ENCODE measurements around the gene ECHDC1. TPM values are rescaled to one million over a fixed set of nuclear protein-coding genes. Genes with fewer than 3 reads are reported as not detected.
"Not testable (repeated sequence)": the region's sequence is repeated elsewhere in the genome, so short reads cannot be mapped to it uniquely, and the experiment has no call there.

ECHDC1 gene
- total RNA-seq, 1 experiment from 2014 or later, result 60.0 TPM

- H3K9me3 Mint-ChIP-seq, result peaks cover 5% of the 10 kb centered on the region
- peaks cover 48% of the 10 kb centered on the region for H3K4me1 Mint-ChIP-seq
- ChIA-PET POLR2A (no interaction called here), CTCF (interaction anchor here (0.7 kb wide), 1 partner anchor 82 kb away, joined by 4 read pairs; no protein-coding TSS in a partner anchor)
- no peaks in the 10 kb centered on the region for H3K27me3 Mint-ChIP-seq (ENCODE audit: low read depth)
- TF ChIP-seq ZNF423 (CRISPR knock-in tag; IDR thresholded peaks at IDR 0.05), result no peak
- peak; percentile 19; the same call in 1 of the 2 replicates for TF ChIP-seq GABPB1 (CRISPR knock-in tag; IDR thresholded peaks at IDR 0.05)
- DNase-seq (ENCODE audit: low spot score) (no peak), ATAC-seq (no peak)
- peaks cover 4% of the 10 kb centered on the region; the same call in 1 of the 2 replicates for H3K36me3 Mint-ChIP-seq
- no peak overlapping the region; the same call in 1 of the 2 replicates for H3K27ac Mint-ChIP-seq
- H3K4me3 Mint-ChIP-seq, result no peak overlapping the region
These were observed 4.5 kb downstream of the ECHDC1 start for GRCh38 chr6:127338936-127339335.

GRCh38 chr6:127332383-127332961, 10.9 kb downstream of the ECHDC1 start:
- ATAC-seq (peak; percentile 88), DNase-seq (ENCODE audit: low spot score) (no peak)
- CTCF ChIA-PET, result interaction anchor here (0.9 kb wide), 1 partner anchor 135 kb away, joined by 3 read pairs; no protein-coding TSS in a partner anchor
- H3K9me3 Mint-ChIP-seq, result peaks cover 8% of the 10 kb centered on the region
- peaks cover 61% of the 10 kb centered on the region for H3K4me1 Mint-ChIP-seq
- peaks cover 19% of the 10 kb centered on the region for H3K36me3 Mint-ChIP-seq
- H3K27ac Mint-ChIP-seq, result peak overlapping the region; percentile 92
- no peaks in the 10 kb centered on the region for H3K27me3 Mint-ChIP-seq (ENCODE audit: low read depth)
- POLR2A ChIA-PET, result no interaction called here
- TF ChIP-seq ZNF263 (CRISPR knock-in tag; IDR thresholded peaks at IDR 0.05; ENCODE audit: low read depth) (no peak), ZNF512 (CRISPR knock-in tag; IDR thresholded peaks at IDR 0.05; ENCODE audit: borderline replicate concordance) (no peak), TEAD1 (CRISPR knock-in tag; IDR thresholded peaks at IDR 0.05) (0 out of 2 replicates have a peak, but pooled peaks have one; percentile 34), NFE2L1 (CRISPR knock-in tag; IDR thresholded peaks at IDR 0.05) (peak; percentile 84), CREB1 (CRISPR knock-in tag; IDR thresholded peaks at IDR 0.05) (no peak), FOXK1 (CRISPR knock-in tag; IDR thresholded peaks at IDR 0.05) (no peak), E2F5 (CRISPR knock-in tag; IDR thresholded peaks at IDR 0.05) (no peak), AFF4 (CRISPR knock-in tag; IDR thresholded peaks at IDR 0.05; ENCODE audit: borderline replicate concordance) (no peak), CBFB (CRISPR knock-in tag; IDR thresholded peaks at IDR 0.05; ENCODE audit: low read depth) (no peak)
- no peak overlapping the region for H3K4me3 Mint-ChIP-seq

- H3K27ac Mint-ChIP-seq, result peak overlapping the region; percentile 8; the same call in 1 of the 2 replicates
These were observed 12.2 kb downstream of the ECHDC1 start for GRCh38 chr6:127331256-127331655.

GRCh38 chr6:127328043-127328609, 15.3 kb downstream of the ECHDC1 start:
- Mint-ChIP-seq H3K27ac (no peak overlapping the region), H3K9me3 (no peaks in the 10 kb centered on the region), H3K4me3 (no peak overlapping the region), H3K4me1 (peaks cover 27% of the 10 kb centered on the region), H3K27me3 (ENCODE audit: low read depth) (no peaks in the 10 kb centered on the region), H3K36me3 (peaks cover 27% of the 10 kb centered on the region)
- ChIA-PET POLR2A (no interaction called here), CTCF (no interaction called here)
- ATAC-seq (no peak), DNase-seq (ENCODE audit: low spot score) (no peak)
- TF ChIP-seq TEAD1 (CRISPR knock-in tag; IDR thresholded peaks at IDR 0.05), result no peak
- TF ChIP-seq ZNF416 (CRISPR knock-in tag; IDR thresholded peaks at IDR 0.05), result no peak
- TF ChIP-seq ETV6 (CRISPR knock-in tag; IDR thresholded peaks at IDR 0.05), result no peak
- no peak for TF ChIP-seq GRHL2 (CRISPR knock-in tag; IDR thresholded peaks at IDR 0.05; ENCODE audit: insufficient replicate concordance, severe bottlenecking)
- TF ChIP-seq ZNF512 (CRISPR knock-in tag; IDR thresholded peaks at IDR 0.05; ENCODE audit: borderline replicate concordance), result no peak
- TF ChIP-seq NFATC4 (CRISPR knock-in tag; IDR thresholded peaks at IDR 0.05), result no peak
- no peak for TF ChIP-seq PREB (CRISPR knock-in tag; IDR thresholded peaks at IDR 0.05; ENCODE audit: borderline replicate concordance)
- no peak for TF ChIP-seq NFE2L1 (CRISPR knock-in tag; IDR thresholded peaks at IDR 0.05)

More at GRCh38 chr6:127331256-127331655, 12.2 kb downstream of the ECHDC1 start:
- H3K4me3 Mint-ChIP-seq; H3K9me3 Mint-ChIP-seq; H3K27me3 Mint-ChIP-seq (ENCODE audit: low read depth); ATAC-seq; DNase-seq (ENCODE audit: low spot score): not testable (repeated sequence)
- Mint-ChIP-seq H3K4me1 (peaks cover 49% of the 10 kb centered on the region), H3K36me3 (peaks cover 25% of the 10 kb centered on the region)
- CTCF ChIA-PET, result interaction anchor here (0.6 to 0.9 kb wide), 2 partner anchors 89 to 221 kb away, joined by 3 read pairs; no protein-coding TSS in a partner anchor
- POLR2A ChIA-PET, result interaction anchor here (0.6 kb wide), 1 partner anchor 152 kb away, joined by 3 read pairs; no protein-coding TSS in a partner anchor
